Natural killer cell (primary cell): Measurements from ENCODE around the gene ISCU. TPM values are rescaled to one million over a fixed set of nuclear protein-coding genes. Genes with fewer than 3 reads are reported as not detected.
A peak's percentile ranks its signal among the peaks of the same experiment; 100 is the strongest.

Experiments used
- ATAC-seq, 3 donors: fragments of 150-1000 bp in 2 of 3; fragments of 200-7000 bp in 1 of 3; cut with Tn5 transposase; 1 replicate in 1 of 3; 2 replicates in 2 of 3; pipeline ENCODE4 v1.10.0; 2021; ENCODE audit warnings: mild to moderate bottlenecking in 2 of 3, moderate library complexity in 2 of 3
- DNase-seq, 2 donors: peaks; one replicate each; pipeline versions ENCODE4 v3.0.0 to v3.0.0-alpha.2; 2013 to 2021; ENCODE audit warnings: mixed read lengths in 1 of 2
- H3K27ac ChIP-seq: one replicate; pipeline ENCODE4 v1.5.1; 2013; ENCODE audit warnings: mild to moderate bottlenecking, low read length
- H3K27me3 ChIP-seq: one replicate; pipeline ENCODE4 v1.6.1; 2013; ENCODE audit warnings: low read length; ENCODE audit not compliant: control insufficient read depth, insufficient read depth
- H3K36me3 ChIP-seq: one replicate; pipeline ENCODE4 v1.6.1; 2013; ENCODE audit warnings: low read length; ENCODE audit not compliant: control insufficient read depth, insufficient read depth
- H3K4me1 ChIP-seq: one replicate; pipeline ENCODE4 v1.6.1; 2013; ENCODE audit warnings: low read length; ENCODE audit not compliant: control insufficient read depth, insufficient read depth
- H3K4me3 ChIP-seq: one replicate; pipeline ENCODE4 v1.5.1; 2013; ENCODE audit warnings: low read length
- H3K9me3 ChIP-seq: one replicate; pipeline ENCODE4 v1.6.1; 2013; ENCODE audit warnings: low read length; ENCODE audit not compliant: control insufficient read depth, insufficient read depth
- H3K27ac Mint-ChIP-seq, 2 donors: one replicate each; pipeline ENCODE4 v1.8.0; 2022; ENCODE audit warnings: mild to moderate bottlenecking in 2 of 2, mixed read lengths in 2 of 2, moderate library complexity in 1 of 2
- H3K27me3 Mint-ChIP-seq, 2 donors: one replicate each; pipeline ENCODE4 v1.8.0; 2022; ENCODE audit warnings: low read depth in 2 of 2, mixed read lengths in 2 of 2
- H3K36me3 Mint-ChIP-seq: one replicate; pipeline ENCODE4 v1.8.0; 2022; ENCODE audit warnings: mixed read lengths
- H3K4me1 Mint-ChIP-seq, 2 donors: one replicate each; pipeline ENCODE4 v1.8.0; 2022; ENCODE audit warnings: mixed read lengths in 2 of 2
- H3K4me3 Mint-ChIP-seq: one replicate; pipeline ENCODE4 v1.8.0; 2022; ENCODE audit warnings: mild to moderate bottlenecking, moderate library complexity, mixed read lengths
- H3K9me3 Mint-ChIP-seq, 2 donors: one replicate each; pipeline ENCODE4 v1.8.0; 2022; ENCODE audit warnings: mixed read lengths in 2 of 2
- WGBS: methylation state at CpG from one replicate; pipeline ENCODE4 v1.1.7; 2013; ENCODE audit warnings: missing lambda C conversion rate; ENCODE audit not compliant: insufficient coverage; 5-methylcytosine and 5-hydroxymethylcytosine counted together
- intact Hi-C: fragments of 100-400 bp; cut with micrococcal nuclease; formaldehyde crosslinking; loops from one replicate; pipeline ENCODE4 v1.14.2; 2022
- total RNA-seq, 4 donors: library from RNA; stranded (reverse); fragments of 120-200 nt in 1 of 4; gene quantifications; one replicate each; pipeline versions ENCODE4 v1.2.3 to v1.2.4, GENCODE V29; 2013 to 2022
- TF ChIP-seq, protein P1 (sequence below): fragments of 200-600 bp; IDR thresholded peaks from one replicate; pipeline ENCODE4 v1.8.0; 2022; ENCODE audit warnings: antibody characterized with exemption

ISCU gene
- total RNA-seq, 3 donors from 2014 or later (not counting 1 experiment from before 2014, with no cell fraction given) = 86.9 to 103 (median 97.4) TPM

- H3K4me1 ChIP-seq = no peaks in the 10 kb centered on the region
- H3K9me3 Mint-ChIP-seq = no peaks in the 10 kb centered on the region
- peaks cover 12 to 14% of the 10 kb centered on the region in 2 donors for H3K4me1 Mint-ChIP-seq
- WGBS = 96% methylated on average over 10 of the region's 10 CpGs
- H3K4me3 Mint-ChIP-seq = no peak overlapping the region
- ATAC-seq = no peak
- no peaks in the 10 kb centered on the region for H3K27me3 Mint-ChIP-seq
- no peak overlapping the region for H3K4me3 ChIP-seq
- no peak for DNase-seq
- peaks cover 34% of the 10 kb centered on the region for H3K36me3 Mint-ChIP-seq
- intact Hi-C loops = no loop called here
- no peak overlapping the region for H3K27ac Mint-ChIP-seq
- TF ChIP-seq, protein P1, sequence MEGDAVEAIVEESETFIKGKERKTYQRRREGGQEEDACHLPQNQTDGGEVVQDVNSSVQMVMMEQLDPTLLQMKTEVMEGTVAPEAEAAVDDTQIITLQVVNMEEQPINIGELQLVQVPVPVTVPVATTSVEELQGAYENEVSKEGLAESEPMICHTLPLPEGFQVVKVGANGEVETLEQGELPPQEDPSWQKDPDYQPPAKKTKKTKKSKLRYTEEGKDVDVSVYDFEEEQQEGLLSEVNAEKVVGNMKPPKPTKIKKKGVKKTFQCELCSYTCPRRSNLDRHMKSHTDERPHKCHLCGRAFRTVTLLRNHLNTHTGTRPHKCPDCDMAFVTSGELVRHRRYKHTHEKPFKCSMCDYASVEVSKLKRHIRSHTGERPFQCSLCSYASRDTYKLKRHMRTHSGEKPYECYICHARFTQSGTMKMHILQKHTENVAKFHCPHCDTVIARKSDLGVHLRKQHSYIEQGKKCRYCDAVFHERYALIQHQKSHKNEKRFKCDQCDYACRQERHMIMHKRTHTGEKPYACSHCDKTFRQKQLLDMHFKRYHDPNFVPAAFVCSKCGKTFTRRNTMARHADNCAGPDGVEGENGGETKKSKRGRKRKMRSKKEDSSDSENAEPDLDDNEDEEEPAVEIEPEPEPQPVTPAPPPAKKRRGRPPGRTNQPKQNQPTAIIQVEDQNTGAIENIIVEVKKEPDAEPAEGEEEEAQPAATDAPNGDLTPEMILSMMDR = no peak
- H3K27ac ChIP-seq = no peak overlapping the region
- H3K9me3 ChIP-seq = no peaks in the 10 kb centered on the region
- H3K27me3 ChIP-seq = no peaks in the 10 kb centered on the region
- H3K36me3 ChIP-seq = peaks cover 61% of the 10 kb centered on the region
Measured at GRCh38 chr12:108538616-108539195, 23.7 kb upstream of the ISCU start.

GRCh38 chr12:108542320-108542719 lies 20.1 kb upstream of the ISCU start:
- Mint-ChIP-seq H3K27me3 (no peaks in the 10 kb centered on the region), H3K9me3 (no peaks in the 10 kb centered on the region), H3K36me3 (peaks cover 30% of the 10 kb centered on the region), H3K4me3 (no peak overlapping the region), H3K4me1 (peaks cover 19 to 26% of the 10 kb centered on the region in 2 donors), H3K27ac (peak overlapping the region in 1 of 2 donors; percentile 48)
- TF ChIP-seq, protein P1 = no peak
- DNase-seq (no peak), ATAC-seq (no peak)
- H3K27ac ChIP-seq = no peak overlapping the region
- 100% methylated on average over 4 of the region's 4 CpGs for WGBS
- no peaks in the 10 kb centered on the region for H3K4me1 ChIP-seq
- intact Hi-C loops = no loop called here
- H3K36me3 ChIP-seq = peaks cover 62% of the 10 kb centered on the region
- no peak overlapping the region for H3K4me3 ChIP-seq
- no peaks in the 10 kb centered on the region for H3K27me3 ChIP-seq
- no peaks in the 10 kb centered on the region for H3K9me3 ChIP-seq

GRCh38 chr12:108543652-108544051 lies 18.7 kb upstream of the ISCU start:
- H3K27ac Mint-ChIP-seq = no peak overlapping the region
- H3K4me1 Mint-ChIP-seq = peaks cover 16 to 26% of the 10 kb centered on the region in 2 donors
- ATAC-seq = no peak
- H3K4me3 Mint-ChIP-seq = no peak overlapping the region
- 98% methylated on average over 3 of the region's 3 CpGs for WGBS
- Histone ChIP-seq H3K4me3 (no peak overlapping the region), H3K4me1 (no peaks in the 10 kb centered on the region), H3K27ac (no peak overlapping the region), H3K9me3 (no peaks in the 10 kb centered on the region), H3K36me3 (peaks cover 62% of the 10 kb centered on the region), H3K27me3 (no peaks in the 10 kb centered on the region)
- H3K27me3 Mint-ChIP-seq = no peaks in the 10 kb centered on the region
- intact Hi-C loops = no loop called here
- peaks cover 29% of the 10 kb centered on the region for H3K36me3 Mint-ChIP-seq
- TF ChIP-seq, protein P1 = no peak
- H3K9me3 Mint-ChIP-seq = no peaks in the 10 kb centered on the region
- DNase-seq = no peak

DNA sequence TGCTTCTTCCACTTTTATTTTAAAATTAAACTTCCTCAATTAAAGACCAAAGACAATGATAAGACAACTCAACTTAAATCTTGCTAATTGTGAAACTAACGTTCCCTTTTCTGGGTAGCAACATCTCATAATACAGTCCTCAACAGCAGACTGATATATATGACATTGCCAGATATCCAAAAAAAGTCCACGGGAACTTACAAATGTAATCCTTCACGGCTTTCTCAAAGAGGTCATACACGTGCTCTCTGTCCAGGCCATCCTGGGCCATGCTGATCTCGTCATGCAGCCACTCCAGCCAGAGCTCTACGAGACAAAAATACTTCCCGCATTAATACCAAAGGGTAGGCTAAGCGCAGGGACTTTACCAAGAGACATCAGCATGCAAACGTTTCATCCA lies 14.7 kb upstream of the ISCU start:
- DNase-seq (no peak), ATAC-seq (no peak)
- no peaks in the 10 kb centered on the region for H3K27me3 Mint-ChIP-seq
- Histone ChIP-seq H3K27ac (no peak overlapping the region), H3K4me1 (no peaks in the 10 kb centered on the region), H3K4me3 (no peak overlapping the region), H3K9me3 (no peaks in the 10 kb centered on the region), H3K27me3 (no peaks in the 10 kb centered on the region), H3K36me3 (peaks cover 58% of the 10 kb centered on the region)
- H3K4me3 Mint-ChIP-seq = no peak overlapping the region
- 89% methylated on average over 9 of the region's 9 CpGs for WGBS
- no peaks in the 10 kb centered on the region for H3K9me3 Mint-ChIP-seq
- H3K27ac Mint-ChIP-seq = no peak overlapping the region
- TF ChIP-seq, protein P1 = no peak
- peaks cover 32 to 47% of the 10 kb centered on the region in 2 donors for H3K4me1 Mint-ChIP-seq
- peaks cover 29% of the 10 kb centered on the region for H3K36me3 Mint-ChIP-seq
- intact Hi-C loops = no loop called here
